Measurements from ENCODE around the gene MIDN.
"Not testable (repeated sequence)": the region's sequence is repeated elsewhere in the genome, so short reads cannot be mapped to it uniquely, and the experiment has no call there.

Gene MIDN

GRCh38 chr19:1298235-1298634 lies 49.9 kb downstream of the MIDN start:
- TF ChIP-seq CTCF (IDR thresholded peaks at IDR 0.05; ENCODE audit: low read depth, low read length, missing control alignments): no peak
- no peak overlapping the region for H3K4me3 ChIP-seq (replicated peaks; ENCODE audit: low read depth, low read length)
- DNase-seq (ENCODE audit: extremely low read depth, low read depth): no peak

GRCh38 chr19:1299801-1300200 lies 51.4 kb downstream of the MIDN start:
- no peak overlapping the region for H3K4me3 ChIP-seq (replicated peaks; ENCODE audit: low read depth, low read length)
- TF ChIP-seq CTCF (IDR thresholded peaks at IDR 0.05; ENCODE audit: low read depth, low read length, missing control alignments): no peak
- DNase-seq (ENCODE audit: extremely low read depth, low read depth): no peak

GRCh38 chr19:1300744-1301490 lies 52.5 kb downstream of the MIDN start:
- no peak overlapping the region for H3K4me3 ChIP-seq (replicated peaks; ENCODE audit: low read depth, low read length)
- no peak for DNase-seq (ENCODE audit: extremely low read depth, low read depth)
- no peak for TF ChIP-seq CTCF (IDR thresholded peaks at IDR 0.05; ENCODE audit: low read depth, low read length, missing control alignments)

GRCh38 chr19:1302533-1303239 lies 54.3 kb downstream of the MIDN start:
- no peak overlapping the region for H3K4me3 ChIP-seq (replicated peaks; ENCODE audit: low read depth, low read length)
- DNase-seq (ENCODE audit: extremely low read depth, low read depth): no peak
- no peak for TF ChIP-seq CTCF (IDR thresholded peaks at IDR 0.05; ENCODE audit: low read depth, low read length, missing control alignments)

- no peak overlapping the region for H3K4me3 ChIP-seq (replicated peaks; ENCODE audit: low read depth, low read length)
- no peak for TF ChIP-seq CTCF (IDR thresholded peaks at IDR 0.05; ENCODE audit: low read depth, low read length, missing control alignments)
- no peak for DNase-seq (ENCODE audit: extremely low read depth, low read depth)
Observed at GRCh38 chr19:1304197-1304924, 56.0 kb downstream of the MIDN start.

- DNase-seq (ENCODE audit: extremely low read depth, low read depth); H3K4me3 ChIP-seq (replicated peaks; ENCODE audit: low read depth, low read length): not testable (repeated sequence)
Observed at GRCh38 chr19:1305354-1305753, 57.0 kb downstream of the MIDN start.

GRCh38 chr19:1307320-1307719 lies 58.9 kb downstream of the MIDN start:
- DNase-seq (ENCODE audit: extremely low read depth, low read depth): no peak

More at GRCh38 chr19:1307320-1307719, 58.9 kb downstream of the MIDN start:
- TF ChIP-seq CTCF (IDR thresholded peaks at IDR 0.05; ENCODE audit: low read depth, low read length, missing control alignments): no peak
- no peak overlapping the region for H3K4me3 ChIP-seq (replicated peaks; ENCODE audit: low read depth, low read length)
